Sigmoid colon (tissue), 3 donors: ENCODE data around the gene TMEM25.

Experiments used
- CTCF ChIP-seq, 4 experiments: fragments of 450-650 bp in 3 of 4; fragments of 200-600 bp in 1 of 4; IDR thresholded peaks; one replicate each; pipeline ENCODE4 v1.5.1; 2016 to 2019; ENCODE audit warnings: antibody characterized with exemption in 4 of 4, mild to moderate bottlenecking in 3 of 4, moderate library complexity in 2 of 4
- POLR2A ChIP-seq, 2 donors: fragments of 450-650 bp; IDR thresholded peaks; one replicate each; pipeline ENCODE4 v1.6.1; 2016; ENCODE audit warnings: antibody characterized with exemption in 2 of 2, mild to moderate bottlenecking in 2 of 2, moderate library complexity in 2 of 2

- TF ChIP-seq POLR2A (IDR thresholded peaks at IDR 0.05) (no peak), CTCF (IDR thresholded peaks at IDR 0.05) (no peak)
These were observed 1.3 kb upstream of the TMEM25 start for GRCh38 chr11:118529584-118530175.
